MM.1S (cell line): ENCODE data around the gene SLC45A3.

Source experiments
- DNase-seq: peaks from one replicate; pipeline ENCODE4 v3.0.0-alpha.2; 2015
- H2AFZ ChIP-seq: fragments of 300-600 bp; sonication (generic); 2 replicates; pipeline ENCODE4 v1.6.0; 2016; ENCODE audit warnings: antibody characterized with exemption, low read length
- H3F3A ChIP-seq: fragments of 300-600 bp; sonication (generic); 2 replicates; pipeline ENCODE4 v1.6.1; 2016; ENCODE audit warnings: mild to moderate bottlenecking, antibody characterized with exemption, low read length, moderate library complexity, mixed read lengths; ENCODE audit not compliant: insufficient read depth
- H3K27ac ChIP-seq: fragments of 300-600 bp; sonication (generic); 2 replicates; pipeline ENCODE4 v1.5.1; 2016; ENCODE audit warnings: mild to moderate bottlenecking, low read length
- H3K27me3 ChIP-seq: fragments of 300-600 bp; sonication (generic); replicated peaks from 2 replicates; pipeline ENCODE4 v1.6.0; 2016; ENCODE audit warnings: low read length; ENCODE audit not compliant: insufficient read depth
- H3K36me3 ChIP-seq: fragments of 300-600 bp; sonication (generic); replicated peaks from 2 replicates; pipeline ENCODE4 v1.6.1; 2016; ENCODE audit warnings: mild to moderate bottlenecking, low read length, mixed read lengths; ENCODE audit not compliant: insufficient read depth
- H3K4me1 ChIP-seq: fragments of 300-600 bp; sonication (generic); 2 replicates; pipeline ENCODE4 v1.6.1; 2016; ENCODE audit warnings: low read length, mixed read lengths
- H3K4me2 ChIP-seq: fragments of 300-600 bp; sonication (generic); 2 replicates; pipeline ENCODE4 v1.6.0; 2016; ENCODE audit warnings: low read depth, low read length
- H3K4me3 ChIP-seq: fragments of 300-600 bp; sonication (generic); 2 replicates; pipeline ENCODE4 v1.5.1; 2016; ENCODE audit warnings: low read length, mixed read lengths
- H3K79me2 ChIP-seq: fragments of 300-600 bp; sonication (generic); 2 replicates; pipeline ENCODE4 v1.6.1; 2016; ENCODE audit warnings: mixed run types, low read length, mixed read lengths
- H3K9ac ChIP-seq: fragments of 300-600 bp; sonication (generic); 2 replicates; pipeline ENCODE4 v1.6.1; 2016; ENCODE audit warnings: low read length, mixed read lengths
- H3K9me2 ChIP-seq: fragments of 300-600 bp; sonication (generic); replicated peaks from 2 replicates; pipeline ENCODE4 v1.6.1; 2016; ENCODE audit warnings: mild to moderate bottlenecking, low read length, mixed read lengths; ENCODE audit not compliant: insufficient read depth
- H3K9me3 ChIP-seq: fragments of 300-600 bp; sonication (generic); replicated peaks from 2 replicates; pipeline ENCODE4 v1.6.1; 2016; ENCODE audit warnings: mild to moderate bottlenecking, low read length, mixed read lengths; ENCODE audit not compliant: insufficient read depth
- H4K20me1 ChIP-seq: fragments of 300-600 bp; sonication (generic); 2 replicates; pipeline ENCODE4 v1.6.1; 2016; ENCODE audit warnings: mild to moderate bottlenecking, low read length, moderate library complexity, mixed read lengths; ENCODE audit not compliant: insufficient read depth
- CTCF ChIP-seq: fragments of 300-600 bp; sonication (generic); IDR thresholded peaks from 2 replicates; pipeline ENCODE4 v1.5.1; 2016; ENCODE audit warnings: antibody characterized with exemption, low read length, mixed read lengths
- EZH2 ChIP-seq: fragments of 300-600 bp; sonication (generic); optimal IDR thresholded peaks from 2 replicates; pipeline ENCODE3; 2017; ENCODE audit warnings: low read depth, mild to moderate bottlenecking, antibody characterized with exemption, low read length, mixed read lengths
- EZH2phosphoT487 ChIP-seq: fragments of 300-600 bp; sonication (generic); IDR thresholded peaks from 2 replicates; pipeline ENCODE4 v1.6.1; 2018; ENCODE audit warnings: antibody characterized with exemption, low read length

The SLC45A3 gene

DNA sequence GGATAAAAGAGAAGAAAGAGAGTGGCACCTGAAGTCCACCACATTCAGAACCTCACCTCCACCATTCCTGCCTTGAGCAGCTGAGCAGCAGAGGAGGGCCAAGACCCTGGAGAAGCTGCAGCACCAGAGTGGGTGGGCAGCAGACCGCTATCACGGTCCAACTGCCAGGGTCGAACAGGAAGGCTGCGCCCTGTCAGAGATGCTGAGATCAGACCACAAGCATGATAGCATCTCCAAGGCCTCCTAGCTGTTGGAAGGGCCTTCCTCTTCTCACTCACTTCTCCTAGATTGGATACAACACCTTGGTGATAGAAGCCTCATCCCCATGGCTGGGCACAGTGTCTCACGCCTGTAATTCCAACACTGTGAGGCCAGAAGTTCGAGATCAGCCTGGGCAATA, 12.1 kb upstream of the SLC45A3 start:
- H3K79me2 ChIP-seq = no peaks in the 10 kb centered on the region
- H3K4me2 ChIP-seq = no peak overlapping the region
- H4K20me1 ChIP-seq = no peaks in the 10 kb centered on the region
- DNase-seq = no peak
- no peak overlapping the region for H3K4me3 ChIP-seq
- 0 out of 2 replicates have a peak, but pooled peaks cover 3% of the 10 kb centered on the region for H3K27me3 ChIP-seq
- H3K27ac ChIP-seq = no peak overlapping the region
- H3K9me2 ChIP-seq = no peaks in the 10 kb centered on the region
- H3F3A ChIP-seq = no peaks in the 10 kb centered on the region
- H3K9me3 ChIP-seq = no peaks in the 10 kb centered on the region
- no peaks in the 10 kb centered on the region for H3K36me3 ChIP-seq
- H3K9ac ChIP-seq = no peak overlapping the region
- no peaks in the 10 kb centered on the region for H3K4me1 ChIP-seq
- TF ChIP-seq CTCF (no peak), EZH2phosphoT487 (no peak), EZH2 (no peak)
- H2AFZ ChIP-seq = no peak overlapping the region

- no peaks in the 10 kb centered on the region for H3F3A ChIP-seq
- TF ChIP-seq EZH2 = no peak
- no peak for TF ChIP-seq EZH2phosphoT487
- TF ChIP-seq CTCF = no peak
- no peak overlapping the region for H3K27ac ChIP-seq
- H3K27me3 ChIP-seq = 0 out of 2 replicates have a peak, but pooled peaks cover 4% of the 10 kb centered on the region
- no peaks in the 10 kb centered on the region for H4K20me1 ChIP-seq
- no peaks in the 10 kb centered on the region for H3K9me2 ChIP-seq
- H3K4me1 ChIP-seq = no peaks in the 10 kb centered on the region
- H3K9me3 ChIP-seq = no peaks in the 10 kb centered on the region
- H2AFZ ChIP-seq = no peak overlapping the region
- no peaks in the 10 kb centered on the region for H3K36me3 ChIP-seq
- DNase-seq = no peak
- no peaks in the 10 kb centered on the region for H3K79me2 ChIP-seq
- no peak overlapping the region for H3K9ac ChIP-seq
- H3K4me2 ChIP-seq = no peak overlapping the region
- H3K4me3 ChIP-seq = no peak overlapping the region
These were observed 9.9 kb upstream of the SLC45A3 start for GRCh38 chr1:205690122-205690756.

DNA sequence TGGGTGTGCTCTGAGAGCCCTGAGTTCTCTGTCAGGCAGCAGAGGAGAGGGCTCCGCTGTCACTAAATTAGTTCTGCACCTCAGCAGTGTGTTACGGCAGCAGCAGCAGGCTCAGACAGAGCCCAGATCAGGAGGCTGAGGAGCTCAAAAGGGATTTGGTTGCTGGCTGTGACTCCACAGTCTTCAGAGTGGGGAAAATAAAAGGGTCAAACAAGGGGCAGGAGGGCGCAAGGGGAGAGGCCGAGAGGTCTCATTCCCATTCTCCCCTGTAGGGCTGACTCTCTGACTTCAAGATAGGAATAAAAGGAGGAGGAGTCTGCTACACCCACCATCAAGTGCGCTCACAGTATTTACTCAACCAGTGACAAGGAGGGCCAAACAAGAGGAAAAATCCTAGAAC, 9.2 kb upstream of the SLC45A3 start:
- no peak for DNase-seq
- Histone ChIP-seq H3K27ac (no peak overlapping the region), H3K4me1 (no peaks in the 10 kb centered on the region), H3K36me3 (no peaks in the 10 kb centered on the region), H3K9me3 (no peaks in the 10 kb centered on the region), H3K9ac (no peak overlapping the region), H2AFZ (no peak overlapping the region), H3K4me2 (no peak overlapping the region), H3K4me3 (no peak overlapping the region), H3K79me2 (no peaks in the 10 kb centered on the region), H3F3A (no peaks in the 10 kb centered on the region), H3K9me2 (no peaks in the 10 kb centered on the region), H3K27me3 (0 out of 2 replicates have a peak, but pooled peaks cover 4% of the 10 kb centered on the region), H4K20me1 (no peaks in the 10 kb centered on the region)
- no peak for TF ChIP-seq EZH2phosphoT487
- TF ChIP-seq EZH2 = no peak
- no peak for TF ChIP-seq CTCF
